CD14-positive monocyte (primary cell): ENCODE measurements around the gene SPIRE2. TPM values are rescaled to one million over a fixed set of nuclear protein-coding genes. Genes with fewer than 3 reads are reported as not detected.

Experiments used
- DNase-seq, 3 donors: peaks; one replicate each; pipeline ENCODE4 v3.0.0-alpha.2; 2011 to 2022
- H2AFZ ChIP-seq: 2 replicates; pipeline ENCODE4 v1.6.0; 2012; ENCODE audit warnings: mild to moderate bottlenecking, low read depth, low read length, inconsistent platforms; ENCODE audit not compliant: insufficient read depth, poor library complexity, severe bottlenecking
- H3K27ac ChIP-seq, 2 donors: 1 replicate in 1 of 2; 2 replicates in 1 of 2; pipeline ENCODE4 v1.5.1; 2012 to 2013; ENCODE audit warnings: low read length in 2 of 2, control low read depth in 1 of 2, inconsistent platforms in 1 of 2, low read depth in 1 of 2, mild to moderate bottlenecking in 1 of 2
- H3K27me3 ChIP-seq, 2 donors: one replicate each; pipeline versions ENCODE4 v1.6.0 to v1.6.1; 2011 to 2013; ENCODE audit warnings: low read length in 2 of 2; ENCODE audit not compliant: control insufficient read depth in 2 of 2, insufficient read depth in 2 of 2
- H3K36me3 ChIP-seq, 2 donors: replicated peaks in 1 of 2; 1 replicate in 1 of 2; 2 replicates in 1 of 2; pipeline versions ENCODE4 v1.5.1 to v1.6.1; 2012 to 2013; ENCODE audit warnings: low read length in 2 of 2, control low read depth in 1 of 2, inconsistent platforms in 1 of 2, mild to moderate bottlenecking in 1 of 2; ENCODE audit not compliant: insufficient read depth in 2 of 2, control insufficient read depth in 1 of 2
- H3K4me1 ChIP-seq, 2 donors: 1 replicate in 1 of 2; 2 replicates in 1 of 2; pipeline versions ENCODE4 v1.5.1 to v1.6.1; 2012 to 2013; ENCODE audit warnings: low read length in 2 of 2, control low read depth in 1 of 2, inconsistent platforms in 1 of 2, mild to moderate bottlenecking in 1 of 2, moderate library complexity in 1 of 2; ENCODE audit not compliant: insufficient read depth in 2 of 2, control insufficient read depth in 1 of 2
- H3K4me2 ChIP-seq: replicated peaks from 2 replicates; pipeline ENCODE3; 2012; ENCODE audit warnings: low read length, moderate library complexity, mild to moderate bottlenecking; ENCODE audit not compliant: poor library complexity, severe bottlenecking; ENCODE audit errors: extremely low read depth
- H3K4me3 ChIP-seq, 3 experiments: fragments of 200-600 bp in 1 of 3; sonication (generic) in 1 of 3; replicated peaks in 1 of 3; 1 replicate in 2 of 3; 2 replicates in 1 of 3; pipeline ENCODE4 v1.5.1; 2011 to 2013; ENCODE audit warnings: low read length in 3 of 3, mild to moderate bottlenecking in 3 of 3, control low read depth in 2 of 3, low read depth in 2 of 3, inconsistent platforms in 1 of 3, moderate library complexity in 1 of 3
- H3K79me2 ChIP-seq: 2 replicates; pipeline ENCODE4 v1.6.0; 2012; ENCODE audit warnings: mild to moderate bottlenecking, control low read depth, inconsistent platforms, low read length, moderate library complexity; ENCODE audit not compliant: insufficient read depth
- H3K9ac ChIP-seq: 2 replicates; pipeline ENCODE4 v1.6.0; 2017; ENCODE audit warnings: low read length, mild to moderate bottlenecking; ENCODE audit not compliant: insufficient read depth, poor library complexity, severe bottlenecking
- H3K9me3 ChIP-seq, 2 donors: replicated peaks in 1 of 2; 1 replicate in 1 of 2; 2 replicates in 1 of 2; pipeline versions ENCODE4 v1.5.1 to v1.6.1; 2012 to 2013; ENCODE audit warnings: low read length in 2 of 2, control low read depth in 1 of 2; ENCODE audit not compliant: control insufficient read depth in 1 of 2, insufficient read depth in 1 of 2
- H4K20me1 ChIP-seq: 2 replicates; pipeline ENCODE4 v1.6.0; 2012; ENCODE audit warnings: mild to moderate bottlenecking, low read length, control low read depth, moderate library complexity; ENCODE audit not compliant: insufficient read depth
- H3K27ac Mint-ChIP-seq, 7 donors: one replicate each; pipeline ENCODE4 v1.8.0; 2020; ENCODE audit warnings: mild to moderate bottlenecking in 7 of 7, mixed read lengths in 7 of 7, moderate library complexity in 6 of 7, inconsistent platforms in 2 of 7
- H3K27me3 Mint-ChIP-seq, 3 donors: one replicate each; pipeline ENCODE4 v1.8.0; 2021 to 2022; ENCODE audit warnings: low read depth in 3 of 3, mild to moderate bottlenecking in 3 of 3, mixed read lengths in 3 of 3, moderate library complexity in 3 of 3, inconsistent platforms in 1 of 3
- H3K36me3 Mint-ChIP-seq, 2 donors: one replicate each; pipeline ENCODE4 v1.8.0; 2020; ENCODE audit warnings: mixed read lengths in 2 of 2, inconsistent platforms in 1 of 2, mild to moderate bottlenecking in 1 of 2
- H3K4me1 Mint-ChIP-seq: one replicate; pipeline ENCODE4 v1.8.0; 2020; ENCODE audit warnings: mild to moderate bottlenecking, mixed read lengths
- H3K4me3 Mint-ChIP-seq, 2 donors: one replicate each; pipeline ENCODE4 v1.8.0; 2020; ENCODE audit warnings: mild to moderate bottlenecking in 2 of 2, mixed read lengths in 2 of 2, moderate library complexity in 1 of 2
- H3K9me3 Mint-ChIP-seq, 7 donors: one replicate each; pipeline ENCODE4 v1.8.0; 2020 to 2022; ENCODE audit warnings: mixed read lengths in 7 of 7, mild to moderate bottlenecking in 6 of 7, moderate library complexity in 6 of 7, inconsistent platforms in 2 of 7
- WGBS: methylation state at CpG from one replicate; pipeline ENCODE4 v1.1.5; 2013; ENCODE audit warnings: missing lambda C conversion rate; ENCODE audit not compliant: insufficient coverage; 5-methylcytosine and 5-hydroxymethylcytosine counted together
- intact Hi-C, 2 donors: fragments of 100-400 bp; cut with micrococcal nuclease; formaldehyde crosslinking; loops; one replicate each; pipeline versions ENCODE4 v1.15.0 to v1.15.1; 2023
- polyA plus RNA-seq, 3 donors: library from polyadenylated mRNA; depleted of rRNA in 1 of 3; unstranded in 2 of 3; stranded (reverse) in 1 of 3; fragments of 300-500 nt in 2 of 3; fragments of >200 nt in 1 of 3; fragmentation: Illumina TruSeq in 2 of 3; gene quantifications; 1 replicate in 2 of 3; 2 replicates in 1 of 3; pipeline ENCODE4 v1.2.3, GENCODE V29; 2012 to 2021
- TF ChIP-seq, protein P1 (sequence below): fragments of 200-600 bp; IDR thresholded peaks from one replicate; pipeline ENCODE4 v1.8.0; 2022; ENCODE audit warnings: antibody characterized with exemption, mild to moderate bottlenecking

Gene SPIRE2
- polyA plus RNA-seq, 3 donors: 0.09 to 1.2 TPM; not detected in 1

DNA sequence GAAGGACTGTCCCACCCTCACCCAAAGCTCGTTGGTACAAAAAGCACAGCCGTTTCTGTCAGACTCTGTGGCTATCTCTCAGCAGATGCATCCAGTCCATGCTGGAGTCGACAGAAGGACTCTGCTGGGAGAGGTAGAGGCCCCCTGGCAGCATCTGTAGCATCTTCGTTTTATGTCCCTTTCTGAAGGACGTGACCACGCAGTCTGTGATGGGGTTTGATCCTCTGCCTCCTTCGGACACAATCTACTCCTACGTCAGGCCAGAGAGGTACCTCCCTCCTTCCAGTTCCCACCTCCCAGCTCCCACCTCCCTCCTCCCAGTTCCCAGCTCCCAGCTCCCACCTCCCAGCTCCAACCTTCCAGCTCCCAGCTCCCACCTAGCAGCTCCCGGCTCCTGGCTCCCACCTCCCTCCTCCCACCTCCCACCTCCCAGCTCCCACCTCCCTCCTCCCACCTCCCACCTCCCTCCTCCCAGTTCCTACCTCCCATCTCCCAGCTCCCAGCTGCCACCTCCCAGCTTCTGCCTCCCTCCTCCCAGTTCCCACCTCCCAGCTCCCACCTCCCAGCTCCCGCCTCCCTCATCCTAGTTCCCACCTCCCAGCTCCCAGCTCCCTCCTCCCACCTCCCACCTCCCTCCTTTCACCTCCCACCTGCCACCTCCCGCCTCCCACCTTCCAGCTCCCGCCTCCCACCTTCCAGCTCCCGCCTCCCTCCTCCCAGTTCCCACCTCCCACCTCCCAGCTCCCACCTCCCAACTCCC, 79.0 kb downstream of the SPIRE2 start:
- no peaks in the 10 kb centered on the region for H3K27me3 ChIP-seq
- H3K79me2 ChIP-seq: no peaks in the 10 kb centered on the region
- Mint-ChIP-seq H3K4me1 (peaks cover 7% of the 10 kb centered on the region), H3K27me3 (no peaks in the 10 kb centered on the region), H3K27ac (no peak overlapping the region), H3K9me3 (peaks cover 0 to 10% (median 3%) of the 10 kb centered on the region in 7 donors), H3K36me3 (peaks cover 50 to 87% of the 10 kb centered on the region in 2 donors), H3K4me3 (no peak overlapping the region)
- H3K9ac ChIP-seq: no peak overlapping the region
- intact Hi-C loops: no loop called here
- peaks cover 0 to 7% of the 10 kb centered on the region in 2 donors for H3K4me1 ChIP-seq
- H3K4me3 ChIP-seq: no peak overlapping the region
- H3K36me3 ChIP-seq: peaks cover 62 to 75% of the 10 kb centered on the region in 2 donors
- no peak for DNase-seq
- peaks cover 0 to 13% of the 10 kb centered on the region in 2 donors for H3K9me3 ChIP-seq
- TF ChIP-seq, protein P1, sequence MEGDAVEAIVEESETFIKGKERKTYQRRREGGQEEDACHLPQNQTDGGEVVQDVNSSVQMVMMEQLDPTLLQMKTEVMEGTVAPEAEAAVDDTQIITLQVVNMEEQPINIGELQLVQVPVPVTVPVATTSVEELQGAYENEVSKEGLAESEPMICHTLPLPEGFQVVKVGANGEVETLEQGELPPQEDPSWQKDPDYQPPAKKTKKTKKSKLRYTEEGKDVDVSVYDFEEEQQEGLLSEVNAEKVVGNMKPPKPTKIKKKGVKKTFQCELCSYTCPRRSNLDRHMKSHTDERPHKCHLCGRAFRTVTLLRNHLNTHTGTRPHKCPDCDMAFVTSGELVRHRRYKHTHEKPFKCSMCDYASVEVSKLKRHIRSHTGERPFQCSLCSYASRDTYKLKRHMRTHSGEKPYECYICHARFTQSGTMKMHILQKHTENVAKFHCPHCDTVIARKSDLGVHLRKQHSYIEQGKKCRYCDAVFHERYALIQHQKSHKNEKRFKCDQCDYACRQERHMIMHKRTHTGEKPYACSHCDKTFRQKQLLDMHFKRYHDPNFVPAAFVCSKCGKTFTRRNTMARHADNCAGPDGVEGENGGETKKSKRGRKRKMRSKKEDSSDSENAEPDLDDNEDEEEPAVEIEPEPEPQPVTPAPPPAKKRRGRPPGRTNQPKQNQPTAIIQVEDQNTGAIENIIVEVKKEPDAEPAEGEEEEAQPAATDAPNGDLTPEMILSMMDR: no peak
- no peak overlapping the region for H2AFZ ChIP-seq
- no peak overlapping the region for H3K4me2 ChIP-seq
- no peak overlapping the region for H3K27ac ChIP-seq
- H4K20me1 ChIP-seq: peaks cover 86% of the 10 kb centered on the region
- WGBS: 100% methylated on average over 3 of the region's 13 CpGs

DNA sequence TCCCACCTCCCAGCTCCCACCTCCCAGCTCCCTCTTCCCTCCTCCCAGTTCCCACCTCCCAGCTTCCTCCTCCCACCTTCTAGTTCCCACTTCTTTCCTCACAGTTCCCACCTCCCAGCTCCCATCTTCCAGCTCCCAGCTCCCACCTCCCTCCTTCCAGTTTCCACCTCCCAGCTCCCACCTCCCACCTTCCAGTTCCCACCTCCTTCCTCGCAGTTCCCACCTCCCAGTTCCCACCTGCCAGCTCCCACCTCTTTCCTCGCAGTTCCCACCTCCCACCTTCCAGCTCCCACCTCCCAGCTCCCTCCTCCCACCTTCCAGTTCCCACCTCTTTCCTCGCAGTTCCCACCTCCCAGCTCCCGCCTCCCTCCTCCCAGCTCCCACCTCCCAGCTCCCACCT, 80.0 kb downstream of the SPIRE2 start:
- Histone ChIP-seq H3K27me3 (no peaks in the 10 kb centered on the region), H3K9ac (no peak overlapping the region), H3K27ac (no peak overlapping the region), H3K36me3 (peaks cover 56 to 68% of the 10 kb centered on the region in 2 donors), H3K4me3 (no peak overlapping the region), H4K20me1 (peaks cover 89% of the 10 kb centered on the region), H2AFZ (no peak overlapping the region), H3K4me2 (no peak overlapping the region), H3K79me2 (no peaks in the 10 kb centered on the region), H3K4me1 (peaks cover 0 to 7% of the 10 kb centered on the region in 2 donors), H3K9me3 (peaks cover 0 to 13% of the 10 kb centered on the region in 2 donors)
- no peak overlapping the region for H3K4me3 Mint-ChIP-seq
- peaks cover 0 to 1% (median 0%) of the 10 kb centered on the region in 3 donors for H3K27me3 Mint-ChIP-seq
- WGBS: 100% methylated on average over 2 of the region's 4 CpGs
- TF ChIP-seq, protein P1: no peak
- H3K27ac Mint-ChIP-seq: peak overlapping the region in 2 of 7 donors; percentile 36 to 63
- peaks cover 50 to 82% of the 10 kb centered on the region in 2 donors for H3K36me3 Mint-ChIP-seq
- H3K9me3 Mint-ChIP-seq: peaks cover 1 to 10% (median 3%) of the 10 kb centered on the region in 7 donors
- intact Hi-C loops: no loop called here
- peaks cover 7% of the 10 kb centered on the region for H3K4me1 Mint-ChIP-seq
- no peak for DNase-seq
